ENCODE measurements around the gene NPBWR2.
A peak's percentile ranks its signal among the peaks of the same experiment; 100 is the strongest.

The NPBWR2 gene

DNA sequence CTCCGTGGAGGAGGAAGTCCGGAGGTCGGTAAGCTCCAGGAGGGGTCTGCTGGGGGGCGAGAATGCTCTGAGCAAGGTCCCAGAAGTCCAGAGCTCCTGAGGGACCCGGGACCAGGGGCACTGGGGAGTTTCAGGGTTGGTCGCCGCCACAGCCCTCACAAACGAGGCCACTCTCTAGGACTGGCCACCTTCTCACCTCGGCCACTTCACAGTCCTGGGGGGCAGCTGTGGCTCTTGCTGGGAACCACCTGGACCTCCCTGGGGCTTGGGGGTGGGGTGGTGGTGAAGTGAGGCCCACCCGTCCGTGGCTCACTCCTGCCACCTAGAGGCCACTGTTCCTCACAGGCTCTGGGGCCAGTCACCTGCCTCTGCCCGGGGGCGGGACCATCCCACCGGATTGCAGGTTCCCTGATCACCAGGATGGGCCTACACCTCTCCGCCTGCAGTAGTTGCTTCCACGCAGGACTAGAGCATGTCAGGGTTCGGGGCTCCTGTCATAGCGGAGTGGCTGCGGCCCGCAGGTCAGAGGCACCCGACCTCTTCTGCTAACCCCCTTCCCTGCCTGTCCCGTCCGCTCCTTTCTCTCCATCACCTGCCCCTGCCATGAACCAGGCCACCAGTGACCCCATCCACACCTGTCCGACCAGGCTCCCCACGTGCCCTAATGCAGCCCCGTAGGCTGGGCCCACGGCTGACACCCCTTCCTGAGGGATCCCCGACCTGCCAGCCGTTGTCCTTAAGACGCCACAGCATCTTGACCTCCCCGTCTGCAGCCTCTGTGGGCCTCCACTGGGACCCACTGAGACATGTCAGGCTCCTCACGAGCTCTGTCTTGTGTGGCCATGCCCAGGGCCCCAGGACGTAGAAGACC, 49.5 kb downstream of the NPBWR2 start (continued):
- TF ChIP-seq, protein P1, sequence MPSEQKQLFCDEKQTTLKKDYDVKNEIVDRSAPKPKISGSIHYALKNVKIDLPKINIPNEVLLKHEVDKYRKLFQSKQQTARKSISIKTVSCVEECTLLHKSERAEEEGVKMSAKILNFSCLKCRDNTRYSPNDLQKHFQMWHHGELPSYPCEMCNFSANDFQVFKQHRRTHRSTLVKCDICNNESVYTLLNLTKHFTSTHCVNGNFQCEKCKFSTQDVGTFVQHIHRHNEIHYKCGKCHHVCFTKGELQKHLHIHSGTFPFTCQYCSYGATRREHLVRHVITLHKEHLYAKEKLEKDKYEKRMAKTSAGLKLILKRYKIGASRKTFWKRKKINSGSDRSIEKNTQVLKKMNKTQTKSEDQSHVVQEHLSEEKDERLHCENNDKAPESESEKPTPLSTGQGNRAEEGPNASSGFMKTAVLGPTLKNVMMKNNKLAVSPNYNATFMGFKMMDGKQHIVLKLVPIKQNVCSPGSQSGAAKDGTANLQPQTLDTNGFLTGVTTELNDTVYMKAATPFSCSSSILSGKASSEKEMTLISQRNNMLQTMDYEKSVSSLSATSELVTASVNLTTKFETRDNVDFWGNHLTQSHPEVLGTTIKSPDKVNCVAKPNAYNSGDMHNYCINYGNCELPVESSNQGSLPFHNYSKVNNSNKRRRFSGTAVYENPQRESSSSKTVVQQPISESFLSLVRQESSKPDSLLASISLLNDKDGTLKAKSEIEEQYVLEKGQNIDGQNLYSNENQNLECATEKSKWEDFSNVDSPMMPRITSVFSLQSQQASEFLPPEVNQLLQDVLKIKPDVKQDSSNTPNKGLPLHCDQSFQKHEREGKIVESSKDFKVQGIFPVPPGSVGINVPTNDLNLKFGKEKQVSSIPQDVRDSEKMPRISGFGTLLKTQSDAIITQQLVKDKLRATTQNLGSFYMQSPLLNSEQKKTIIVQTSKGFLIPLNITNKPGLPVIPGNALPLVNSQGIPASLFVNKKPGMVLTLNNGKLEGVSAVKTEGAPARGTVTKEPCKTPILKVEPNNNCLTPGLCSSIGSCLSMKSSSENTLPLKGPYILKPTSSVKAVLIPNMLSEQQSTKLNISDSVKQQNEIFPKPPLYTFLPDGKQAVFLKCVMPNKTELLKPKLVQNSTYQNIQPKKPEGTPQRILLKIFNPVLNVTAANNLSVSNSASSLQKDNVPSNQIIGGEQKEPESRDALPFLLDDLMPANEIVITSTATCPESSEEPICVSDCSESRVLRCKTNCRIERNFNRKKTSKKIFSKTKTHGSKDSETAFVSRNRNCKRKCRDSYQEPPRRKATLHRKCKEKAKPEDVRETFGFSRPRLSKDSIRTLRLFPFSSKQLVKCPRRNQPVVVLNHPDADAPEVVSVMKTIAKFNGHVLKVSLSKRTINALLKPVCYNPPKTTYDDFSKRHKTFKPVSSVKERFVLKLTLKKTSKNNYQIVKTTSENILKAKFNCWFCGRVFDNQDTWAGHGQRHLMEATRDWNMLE (tag by site-specific recombination; conservative IDR thresholded peaks at IDR 0.05; ENCODE audit: low read depth): no peak
- TF ChIP-seq KLF8 (tag by site-specific recombination; IDR thresholded peaks at IDR 0.05) (peak; percentile 36; the same call in 1 of the 2 replicates), SCRT2 (tag by site-specific recombination; IDR thresholded peaks at IDR 0.05) (no peak), ZNF404 (tag by site-specific recombination; IDR thresholded peaks at IDR 0.05) (no peak), YY2 (tag by site-specific recombination; IDR thresholded peaks at IDR 0.05) (no peak), EGR2 (tag by site-specific recombination; IDR thresholded peaks at IDR 0.05; ENCODE audit: low read depth) (peak; percentile 75), ZNF791 (tag by site-specific recombination; IDR thresholded peaks at IDR 0.05) (no peak), ZNF324 (tag by site-specific recombination; IDR thresholded peaks at IDR 0.05) (no peak), OSR2 (tag by site-specific recombination; IDR thresholded peaks at IDR 0.05) (no peak; the same call in 1 of the 2 replicates), ZNF660 (tag by site-specific recombination; IDR thresholded peaks at IDR 0.05) (no peak), ZNF416 (tag by site-specific recombination; IDR thresholded peaks at IDR 0.05) (no peak), ZNF548 (tag by site-specific recombination; IDR thresholded peaks at IDR 0.05) (no peak), ZNF792 (tag by site-specific recombination; IDR thresholded peaks at IDR 0.05) (no peak), ZNF621 (tag by site-specific recombination; IDR thresholded peaks at IDR 0.05) (no peak), GLIS1 (tag by site-specific recombination; IDR thresholded peaks at IDR 0.05) (peak; percentile 99), KLF9 (tag by site-specific recombination; IDR thresholded peaks at IDR 0.05; ENCODE audit: low read depth) (peak; percentile 71), ZBTB8A (tag by site-specific recombination; IDR thresholded peaks at IDR 0.05) (peak; percentile 43; the same call in 1 of the 2 replicates), SP2 (tag by site-specific recombination; IDR thresholded peaks at IDR 0.05) (peak; percentile 19; the same call in 1 of the 2 replicates), ZNF596 (tag by site-specific recombination; IDR thresholded peaks at IDR 0.05) (no peak)
- TF ChIP-seq, protein P2, sequence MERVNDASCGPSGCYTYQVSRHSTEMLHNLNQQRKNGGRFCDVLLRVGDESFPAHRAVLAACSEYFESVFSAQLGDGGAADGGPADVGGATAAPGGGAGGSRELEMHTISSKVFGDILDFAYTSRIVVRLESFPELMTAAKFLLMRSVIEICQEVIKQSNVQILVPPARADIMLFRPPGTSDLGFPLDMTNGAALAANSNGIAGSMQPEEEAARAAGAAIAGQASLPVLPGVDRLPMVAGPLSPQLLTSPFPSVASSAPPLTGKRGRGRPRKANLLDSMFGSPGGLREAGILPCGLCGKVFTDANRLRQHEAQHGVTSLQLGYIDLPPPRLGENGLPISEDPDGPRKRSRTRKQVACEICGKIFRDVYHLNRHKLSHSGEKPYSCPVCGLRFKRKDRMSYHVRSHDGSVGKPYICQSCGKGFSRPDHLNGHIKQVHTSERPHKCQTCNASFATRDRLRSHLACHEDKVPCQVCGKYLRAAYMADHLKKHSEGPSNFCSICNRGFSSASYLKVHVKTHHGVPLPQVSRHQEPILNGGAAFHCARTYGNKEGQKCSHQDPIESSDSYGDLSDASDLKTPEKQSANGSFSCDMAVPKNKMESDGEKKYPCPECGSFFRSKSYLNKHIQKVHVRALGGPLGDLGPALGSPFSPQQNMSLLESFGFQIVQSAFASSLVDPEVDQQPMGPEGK (tag by site-specific recombination; IDR thresholded peaks at IDR 0.05): peak; percentile 86
- TF ChIP-seq, protein P3, sequence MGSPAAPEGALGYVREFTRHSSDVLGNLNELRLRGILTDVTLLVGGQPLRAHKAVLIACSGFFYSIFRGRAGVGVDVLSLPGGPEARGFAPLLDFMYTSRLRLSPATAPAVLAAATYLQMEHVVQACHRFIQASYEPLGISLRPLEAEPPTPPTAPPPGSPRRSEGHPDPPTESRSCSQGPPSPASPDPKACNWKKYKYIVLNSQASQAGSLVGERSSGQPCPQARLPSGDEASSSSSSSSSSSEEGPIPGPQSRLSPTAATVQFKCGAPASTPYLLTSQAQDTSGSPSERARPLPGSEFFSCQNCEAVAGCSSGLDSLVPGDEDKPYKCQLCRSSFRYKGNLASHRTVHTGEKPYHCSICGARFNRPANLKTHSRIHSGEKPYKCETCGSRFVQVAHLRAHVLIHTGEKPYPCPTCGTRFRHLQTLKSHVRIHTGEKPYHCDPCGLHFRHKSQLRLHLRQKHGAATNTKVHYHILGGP (tag by site-specific recombination; IDR thresholded peaks at IDR 0.05): no peak
